H9 (cell line): Measurements from ENCODE around the gene TBATA. TPM values are rescaled to one million over a fixed set of nuclear protein-coding genes. Genes with fewer than 3 reads are reported as not detected.

ENCODE experiments used
- DNase-seq: peaks from one replicate; pipeline ENCODE4 v3.0.0-alpha.2; 2017
- H2AFZ ChIP-seq: one replicate; pipeline ENCODE4 v1.6.1; 2013; ENCODE audit warnings: mild to moderate bottlenecking, low read length, control low read depth, moderate library complexity
- H2AK5ac ChIP-seq: 2 replicates; pipeline ENCODE4 v1.6.1; 2013; ENCODE audit warnings: low read length, control low read depth, mixed read lengths; ENCODE audit not compliant: insufficient read length
- H2BK120ac ChIP-seq: one replicate; pipeline ENCODE4 v1.6.1; 2013; ENCODE audit warnings: low read depth, mild to moderate bottlenecking, low read length, control low read depth, inconsistent platforms; ENCODE audit not compliant: poor library complexity, severe bottlenecking
- H2BK12ac ChIP-seq: 2 replicates; pipeline ENCODE4 v1.6.1; 2013; ENCODE audit warnings: low read length, control low read depth, mixed read lengths, low read depth; ENCODE audit not compliant: insufficient read length
- H2BK15ac ChIP-seq: 2 replicates; pipeline ENCODE4 v1.6.1; 2013; ENCODE audit warnings: low read depth, low read length, control low read depth
- H2BK20ac ChIP-seq: one replicate; pipeline ENCODE4 v1.6.1; 2013; ENCODE audit warnings: low read depth, mild to moderate bottlenecking, low read length, control low read depth, inconsistent platforms; ENCODE audit not compliant: poor library complexity, severe bottlenecking
- H2BK5ac ChIP-seq: 2 replicates; pipeline ENCODE4 v1.6.1; 2013; ENCODE audit warnings: low read length, control low read depth, mixed read lengths; ENCODE audit not compliant: insufficient read length
- H3K14ac ChIP-seq: 2 replicates; pipeline ENCODE4 v1.6.1; 2013; ENCODE audit warnings: low read length, control low read depth; ENCODE audit not compliant: insufficient read depth
- H3K18ac ChIP-seq: 2 replicates; pipeline ENCODE4 v1.6.1; 2013; ENCODE audit warnings: low read depth, mild to moderate bottlenecking, mixed read lengths, low read length, control low read depth; ENCODE audit not compliant: insufficient read length
- H3K23ac ChIP-seq: 2 replicates; pipeline ENCODE4 v1.6.1; 2013; ENCODE audit warnings: low read length, control low read depth, mixed read lengths, low read depth; ENCODE audit not compliant: insufficient read length
- H3K23me2 ChIP-seq: 2 replicates; pipeline ENCODE4 v1.6.1; 2013; ENCODE audit warnings: low read depth, mild to moderate bottlenecking, mixed read lengths, low read length, control low read depth; ENCODE audit not compliant: insufficient read length, poor library complexity, severe bottlenecking
- H3K27ac ChIP-seq: 2 replicates; pipeline ENCODE4 v1.5.1; 2013; ENCODE audit warnings: low read length, control low read depth, mixed read lengths, low read depth; ENCODE audit not compliant: insufficient read length
- H3K27me3 ChIP-seq: 2 replicates; pipeline ENCODE4 v1.6.1; 2013; ENCODE audit warnings: low read length, control low read depth, inconsistent platforms; ENCODE audit not compliant: insufficient read depth
- H3K4ac ChIP-seq: 2 replicates; pipeline ENCODE4 v1.6.1; 2013; ENCODE audit warnings: low read depth, mild to moderate bottlenecking, control low read depth, inconsistent platforms, low read length, moderate library complexity
- H3K4me1 ChIP-seq: 2 replicates; pipeline ENCODE4 v1.6.1; 2013; ENCODE audit warnings: low read length, control low read depth, inconsistent platforms; ENCODE audit not compliant: insufficient read depth
- H3K4me2 ChIP-seq: 2 replicates; pipeline ENCODE4 v1.6.1; 2013; ENCODE audit warnings: low read length, control low read depth, mixed read lengths; ENCODE audit not compliant: insufficient read length, insufficient read depth
- H3K56ac ChIP-seq: 2 replicates; pipeline ENCODE4 v1.6.1; 2013; ENCODE audit warnings: low read depth, mild to moderate bottlenecking, mixed read lengths, low read length, control low read depth; ENCODE audit not compliant: insufficient read length
- H3K79me1 ChIP-seq: 2 replicates; pipeline ENCODE4 v1.6.1; 2013; ENCODE audit warnings: low read depth, mild to moderate bottlenecking, moderate library complexity, low read length, control low read depth, inconsistent platforms; ENCODE audit not compliant: insufficient read depth, poor library complexity, severe bottlenecking
- H3K79me2 ChIP-seq: 2 replicates; pipeline ENCODE4 v1.6.1; 2013; ENCODE audit warnings: low read length, control low read depth, inconsistent platforms; ENCODE audit not compliant: insufficient read depth
- H3K9ac ChIP-seq: 2 replicates; pipeline ENCODE4 v1.6.1; 2013; ENCODE audit warnings: low read length, control low read depth, mixed read lengths; ENCODE audit not compliant: insufficient read length; ENCODE audit errors: extremely low read depth
- H3K9me3 ChIP-seq: one replicate; pipeline ENCODE4 v1.6.1; 2013; ENCODE audit warnings: low read depth, low read length, inconsistent platforms; ENCODE audit not compliant: control insufficient read depth
- H3T11ph ChIP-seq: one replicate; pipeline ENCODE4 v1.6.1; 2013; ENCODE audit warnings: mild to moderate bottlenecking, low read length, control low read depth, inconsistent platforms
- H4K20me1 ChIP-seq: one replicate; pipeline ENCODE4 v1.6.1; 2013; ENCODE audit not compliant: control insufficient read depth, insufficient read length, insufficient read depth
- H4K5ac ChIP-seq: 2 replicates; pipeline ENCODE4 v1.6.1; 2013; ENCODE audit warnings: low read depth, mild to moderate bottlenecking, mixed read lengths, low read length, control low read depth; ENCODE audit not compliant: insufficient read length
- H4K8ac ChIP-seq: replicated peaks from 2 replicates; pipeline ENCODE4 v1.6.1; 2013; ENCODE audit warnings: low read length, control low read depth, mixed read lengths, low read depth; ENCODE audit not compliant: insufficient read length
- H4K91ac ChIP-seq: 2 replicates; pipeline ENCODE4 v1.6.1; 2013; ENCODE audit warnings: low read depth, mild to moderate bottlenecking, moderate library complexity, mixed read lengths, low read length, control low read depth; ENCODE audit not compliant: insufficient read length
- H3K27ac Mint-ChIP-seq, 3 experiments: 2 replicates in 2 of 3; 3 replicates in 1 of 3; pipeline ENCODE4 v1.8.0; 2020 to 2021; ENCODE audit warnings: mixed read lengths in 3 of 3, mild to moderate bottlenecking in 1 of 3, moderate library complexity in 1 of 3
- H3K27me3 Mint-ChIP-seq: 2 replicates; pipeline ENCODE4 v1.8.0; 2021; ENCODE audit warnings: low read depth, mild to moderate bottlenecking, moderate library complexity, mixed read lengths
- H3K36me3 Mint-ChIP-seq, 3 experiments: 2 replicates in 2 of 3; 3 replicates in 1 of 3; pipeline ENCODE4 v1.8.0; 2020 to 2021; ENCODE audit warnings: low read depth in 3 of 3, mixed read lengths in 3 of 3; ENCODE audit not compliant: insufficient read depth in 1 of 3
- H3K4me1 Mint-ChIP-seq, 2 experiments: 2 replicates each; pipeline ENCODE4 v1.8.0; 2020; ENCODE audit warnings: mixed read lengths in 2 of 2
- H3K4me3 Mint-ChIP-seq, 2 experiments: 2 replicates in 1 of 2; 3 replicates in 1 of 2; pipeline ENCODE4 v1.8.0; 2020 to 2021; ENCODE audit warnings: mild to moderate bottlenecking in 2 of 2, mixed read lengths in 2 of 2, moderate library complexity in 1 of 2
- H3K9me3 Mint-ChIP-seq, 2 experiments: 2 replicates in 1 of 2; 3 replicates in 1 of 2; pipeline ENCODE4 v1.8.0; 2020; ENCODE audit warnings: mild to moderate bottlenecking in 2 of 2, mixed read lengths in 2 of 2, moderate library complexity in 1 of 2
- WGBS: extraction: QIAGEN DNeasy Blood & Tissue Kit; methylation state at CpG from one replicate; pipeline ENCODE4 v1.1.7; 2013; ENCODE audit warnings: missing lambda C conversion rate, low lambda C conversion rate, mixed read lengths; ENCODE audit not compliant: insufficient read length; ENCODE audit errors: extremely low coverage; 5-methylcytosine and 5-hydroxymethylcytosine counted together
- total RNA-seq: library from RNA; stranded (reverse); gene quantifications from 2 replicates; pipeline ENCODE4 v1.2.1, GENCODE V29; 2021
- TF ChIP-seq, protein P1 (sequence below): fragments of 200-600 bp; sonication (generic); conservative IDR thresholded peaks from 3 replicates; pipeline ENCODE4 v1.8.0; 2021; ENCODE audit warnings: antibody characterized with exemption, mild to moderate bottlenecking

TBATA gene
- total RNA-seq, 1 experiment from 2014 or later = not detected

DNA sequence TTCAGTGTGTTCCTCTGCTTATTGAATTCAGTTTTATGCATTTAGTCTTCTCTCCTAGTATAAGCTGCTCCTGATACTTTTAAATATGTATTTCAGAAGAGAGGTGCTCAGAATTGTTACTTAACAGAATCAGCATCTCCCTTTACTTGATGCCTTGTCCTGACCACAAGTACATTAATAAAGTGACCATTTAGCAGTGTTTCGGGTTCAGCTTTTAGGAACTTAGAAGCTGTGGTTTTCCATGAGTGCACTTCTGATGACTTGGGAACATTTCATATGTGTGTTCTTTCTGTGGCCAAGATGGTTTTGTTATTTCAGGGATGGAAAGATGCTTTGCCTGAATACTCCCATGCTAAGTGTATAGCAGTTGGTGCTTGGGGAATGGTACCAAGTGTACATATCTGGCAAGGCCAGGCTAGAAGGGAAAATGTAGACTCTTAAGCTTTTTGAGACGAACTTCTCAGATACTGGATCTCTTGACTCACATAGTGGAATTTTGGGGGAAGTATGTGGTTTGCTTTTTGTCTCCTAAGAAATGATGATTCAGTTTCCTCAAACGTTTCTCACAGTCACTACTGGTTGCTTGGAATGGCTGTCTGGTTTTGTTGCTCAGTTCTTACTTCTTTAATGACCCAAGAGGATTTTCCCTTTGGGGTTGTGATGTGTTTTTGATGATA, 47.8 kb upstream of the TBATA start:
- Mint-ChIP-seq H3K27ac (no peak overlapping the region; a peak in 1 of 7 replicates), H3K4me1 (peaks cover 0 to 8% of the 10 kb centered on the region in 2 experiments; a peak in 2 of 4 replicates), H3K27me3 (no peaks in the 10 kb centered on the region), H3K36me3 (peaks cover 13 to 28% (median 26%) of the 10 kb centered on the region in 3 experiments; a peak in 6 of 7 replicates), H3K9me3 (peaks cover 0 to 3% of the 10 kb centered on the region in 2 experiments; a peak in 3 of 5 replicates), H3K4me3 (no peak overlapping the region)
- no peak overlapping the region for H2AFZ ChIP-seq
- no peak overlapping the region for H3K9ac ChIP-seq
- TF ChIP-seq, protein P1, sequence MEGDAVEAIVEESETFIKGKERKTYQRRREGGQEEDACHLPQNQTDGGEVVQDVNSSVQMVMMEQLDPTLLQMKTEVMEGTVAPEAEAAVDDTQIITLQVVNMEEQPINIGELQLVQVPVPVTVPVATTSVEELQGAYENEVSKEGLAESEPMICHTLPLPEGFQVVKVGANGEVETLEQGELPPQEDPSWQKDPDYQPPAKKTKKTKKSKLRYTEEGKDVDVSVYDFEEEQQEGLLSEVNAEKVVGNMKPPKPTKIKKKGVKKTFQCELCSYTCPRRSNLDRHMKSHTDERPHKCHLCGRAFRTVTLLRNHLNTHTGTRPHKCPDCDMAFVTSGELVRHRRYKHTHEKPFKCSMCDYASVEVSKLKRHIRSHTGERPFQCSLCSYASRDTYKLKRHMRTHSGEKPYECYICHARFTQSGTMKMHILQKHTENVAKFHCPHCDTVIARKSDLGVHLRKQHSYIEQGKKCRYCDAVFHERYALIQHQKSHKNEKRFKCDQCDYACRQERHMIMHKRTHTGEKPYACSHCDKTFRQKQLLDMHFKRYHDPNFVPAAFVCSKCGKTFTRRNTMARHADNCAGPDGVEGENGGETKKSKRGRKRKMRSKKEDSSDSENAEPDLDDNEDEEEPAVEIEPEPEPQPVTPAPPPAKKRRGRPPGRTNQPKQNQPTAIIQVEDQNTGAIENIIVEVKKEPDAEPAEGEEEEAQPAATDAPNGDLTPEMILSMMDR = no peak
- no peak overlapping the region for H2BK120ac ChIP-seq
- no peak overlapping the region for H3K56ac ChIP-seq
- H2BK12ac ChIP-seq = no peak overlapping the region
- no peak overlapping the region for H3K4ac ChIP-seq
- H3K27ac ChIP-seq = no peak overlapping the region
- no peaks in the 10 kb centered on the region for H3K23me2 ChIP-seq
- no peaks in the 10 kb centered on the region for H3K9me3 ChIP-seq
- H3K14ac ChIP-seq = no peak overlapping the region
- no peak overlapping the region for H4K8ac ChIP-seq
- H2BK15ac ChIP-seq = no peak overlapping the region
- H3K4me2 ChIP-seq = no peak overlapping the region
- H2AK5ac ChIP-seq = no peak overlapping the region
- no peaks in the 10 kb centered on the region for H4K20me1 ChIP-seq
- no peak overlapping the region for H3K18ac ChIP-seq
- peaks cover 3% of the 10 kb centered on the region for H3K79me1 ChIP-seq
- H3T11ph ChIP-seq = no peak overlapping the region
- no peaks in the 10 kb centered on the region for H3K4me1 ChIP-seq
- no peak for DNase-seq
- no peak overlapping the region for H3K23ac ChIP-seq
- no peak overlapping the region for H4K5ac ChIP-seq
- no peak overlapping the region for H2BK20ac ChIP-seq
- H3K79me2 ChIP-seq = peaks cover 5% of the 10 kb centered on the region; the same call in 1 of the 2 replicates
- no CpG with 5 or more reads among the region's 3 CpGs for WGBS
- H2BK5ac ChIP-seq = no peak overlapping the region
- H3K27me3 ChIP-seq = no peaks in the 10 kb centered on the region
- no peak overlapping the region for H4K91ac ChIP-seq
